Fibroblast of skin of right quadriceps (primary cell): ENCODE results near the gene SPATA31E1.
A peak's percentile ranks its signal among the peaks of the same experiment; 100 is the strongest.
"Not testable (repeated sequence)": the region's sequence is repeated elsewhere in the genome, so short reads cannot be mapped to it uniquely, and the experiment has no call there.

Experiments
- DNase-seq: peaks from one replicate; pipeline ENCODE4 v3.0.0-alpha.2; 2013

Gene SPATA31E1

GRCh38 chr9:87886933-87887505, 4.3 kb downstream of the SPATA31E1 start:
- no peak for DNase-seq

DNA sequence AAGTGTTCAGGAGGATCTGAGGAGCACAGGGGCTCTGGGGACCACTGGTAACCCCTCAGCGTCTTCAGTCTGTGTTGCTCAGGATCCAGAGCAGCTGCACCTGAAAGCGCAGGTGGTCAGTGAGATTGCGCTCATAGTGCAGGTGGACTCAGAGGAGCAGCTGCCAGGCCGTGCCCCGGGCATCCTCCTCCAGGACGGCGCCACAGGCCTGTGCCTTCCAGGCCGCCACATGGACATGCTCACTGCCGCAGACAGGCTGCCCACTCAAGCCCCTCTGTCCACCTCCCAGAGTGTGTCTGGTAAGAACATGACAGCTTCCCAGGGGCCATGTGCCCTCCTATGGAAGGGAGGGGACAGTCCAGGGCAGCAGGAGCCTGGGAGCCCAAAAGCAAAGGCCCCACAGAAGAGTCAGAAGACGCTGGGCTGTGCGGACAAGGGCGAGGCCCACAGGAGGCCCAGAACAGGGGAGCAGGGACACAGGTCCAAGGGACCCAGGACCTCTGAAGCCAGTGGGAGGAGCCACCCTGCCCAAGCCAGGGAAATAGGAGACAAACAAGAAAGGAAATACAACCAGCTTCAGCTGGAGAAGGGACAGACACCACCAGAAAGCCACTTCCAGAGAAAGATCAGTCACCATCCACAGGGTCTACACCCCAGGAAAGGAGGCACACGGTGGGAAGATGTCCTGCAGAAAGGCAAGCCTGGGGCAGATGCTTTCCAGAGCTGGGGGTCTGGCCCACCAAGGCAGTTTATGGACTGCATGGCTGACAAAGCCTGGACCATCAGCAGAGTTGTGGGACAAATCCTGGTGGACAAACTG, 5.2 kb downstream of the SPATA31E1 start:
- DNase-seq, result no peak

DNA sequence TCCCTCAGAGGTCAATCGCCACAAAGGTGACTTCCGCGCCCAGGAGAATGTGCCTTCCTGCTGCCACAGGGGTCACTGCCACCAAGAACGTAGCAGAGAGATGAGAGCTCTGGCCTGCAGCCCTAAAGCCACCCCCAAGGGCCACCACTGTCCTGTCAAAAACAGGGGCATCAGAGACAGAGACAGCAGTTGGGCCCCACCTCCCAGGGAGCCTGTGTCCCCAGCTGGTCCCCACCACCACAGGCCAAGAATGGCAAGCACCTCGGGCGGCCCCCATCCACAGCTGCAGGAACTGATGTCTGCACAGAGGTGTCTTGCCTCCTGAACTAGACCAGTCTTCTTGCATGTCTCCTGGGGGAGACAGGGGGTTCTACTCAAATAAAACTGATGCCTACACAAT, 5.8 kb downstream of the SPATA31E1 start:
- no peak for DNase-seq

- no peak for DNase-seq
Measured at GRCh38 chr9:87889065-87889881, 6.6 kb downstream of the SPATA31E1 start.

DNA sequence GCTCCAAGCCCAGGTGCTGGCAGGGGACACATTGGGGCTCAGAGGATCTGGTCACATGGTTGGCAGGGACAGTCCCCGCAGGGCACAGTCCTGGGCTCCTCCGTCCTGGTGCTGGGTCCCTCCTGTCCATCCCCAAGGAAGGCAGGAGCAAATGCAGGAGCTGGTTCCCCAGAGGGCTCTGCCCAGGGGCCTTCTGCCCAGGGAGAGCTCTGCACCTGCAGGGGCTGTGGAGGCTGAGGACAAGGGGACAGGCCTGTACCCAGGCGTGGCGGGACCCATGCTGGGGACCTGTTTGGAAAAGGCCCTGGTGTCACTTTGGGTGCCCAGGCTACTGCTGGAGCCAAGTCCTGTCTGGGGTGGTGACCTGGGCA, 7.2 kb downstream of the SPATA31E1 start:
- no peak for DNase-seq

DNA sequence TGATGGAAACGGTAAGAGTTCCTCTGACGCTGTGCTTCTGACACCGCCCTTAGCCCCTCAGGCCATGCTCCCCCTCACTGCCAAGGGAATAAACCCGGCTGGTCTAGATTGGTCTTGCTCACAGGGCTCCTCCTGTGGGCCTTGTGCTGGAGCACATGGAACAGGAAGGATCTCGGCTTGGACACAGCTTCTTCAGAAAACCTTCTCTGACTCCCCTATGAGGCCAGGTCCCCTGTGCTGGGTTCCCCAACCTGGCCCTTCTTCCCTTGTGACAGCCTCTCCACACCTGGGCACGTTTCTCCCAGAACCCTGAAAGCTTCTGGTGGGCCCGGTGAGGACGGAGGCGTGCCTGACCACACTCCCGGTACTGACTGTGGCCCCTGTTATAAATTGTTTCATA, 8.2 kb downstream of the SPATA31E1 start:
- no peak for DNase-seq

DNA sequence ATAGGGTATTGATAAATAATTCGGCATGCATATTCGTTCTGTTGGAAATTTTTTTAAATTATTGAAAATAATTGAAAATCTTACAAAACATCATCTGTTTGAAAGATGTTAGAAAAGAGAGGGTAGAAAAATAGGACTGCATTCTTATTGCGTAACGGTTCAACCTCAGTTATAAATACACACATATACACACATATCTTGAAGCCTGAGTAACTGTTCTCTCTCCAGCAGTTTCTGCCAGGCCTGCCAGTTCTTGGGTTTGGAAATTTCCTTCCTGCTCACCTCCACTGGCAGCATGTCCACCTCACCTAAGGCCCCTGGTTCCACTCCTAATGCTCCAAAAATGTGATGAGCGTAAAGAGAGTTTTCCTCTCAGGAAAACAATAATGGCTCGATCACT, 9.1 kb downstream of the SPATA31E1 start:
- no peak for DNase-seq

- DNase-seq, result no peak
Measured at GRCh38 chr9:87892956-87893355, 10.3 kb downstream of the SPATA31E1 start.

- no peak for DNase-seq
Measured at GRCh38 chr9:87894998-87895625, 12.4 kb downstream of the SPATA31E1 start.

- no peak for DNase-seq
Measured at GRCh38 chr9:87896891-87897290, 14.2 kb downstream of the SPATA31E1 start.

GRCh38 chr9:87898151-87898550, 15.5 kb downstream of the SPATA31E1 start:
- DNase-seq, result peak; percentile 23

DNA sequence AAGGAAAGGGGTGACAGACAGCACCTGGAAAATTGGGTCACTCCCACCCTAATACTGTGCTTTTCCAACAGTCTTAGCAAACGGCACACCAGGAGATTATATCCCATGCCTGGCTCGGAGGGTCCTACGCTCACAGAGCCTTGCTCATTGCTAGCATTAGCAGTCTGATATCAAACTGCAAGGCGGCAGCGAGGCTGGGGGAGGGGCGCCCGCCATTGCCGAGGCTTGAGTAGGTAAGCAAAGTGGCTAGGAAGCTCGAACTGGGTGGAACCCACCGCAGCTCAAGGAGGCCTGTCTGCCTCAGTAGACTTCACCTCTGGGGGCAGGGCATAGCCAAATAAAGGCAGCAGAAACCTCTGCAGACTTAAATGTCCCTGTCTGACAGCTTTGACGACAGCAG, 19.7 kb downstream of the SPATA31E1 start:
- DNase-seq, result not testable (repeated sequence)

DNA sequence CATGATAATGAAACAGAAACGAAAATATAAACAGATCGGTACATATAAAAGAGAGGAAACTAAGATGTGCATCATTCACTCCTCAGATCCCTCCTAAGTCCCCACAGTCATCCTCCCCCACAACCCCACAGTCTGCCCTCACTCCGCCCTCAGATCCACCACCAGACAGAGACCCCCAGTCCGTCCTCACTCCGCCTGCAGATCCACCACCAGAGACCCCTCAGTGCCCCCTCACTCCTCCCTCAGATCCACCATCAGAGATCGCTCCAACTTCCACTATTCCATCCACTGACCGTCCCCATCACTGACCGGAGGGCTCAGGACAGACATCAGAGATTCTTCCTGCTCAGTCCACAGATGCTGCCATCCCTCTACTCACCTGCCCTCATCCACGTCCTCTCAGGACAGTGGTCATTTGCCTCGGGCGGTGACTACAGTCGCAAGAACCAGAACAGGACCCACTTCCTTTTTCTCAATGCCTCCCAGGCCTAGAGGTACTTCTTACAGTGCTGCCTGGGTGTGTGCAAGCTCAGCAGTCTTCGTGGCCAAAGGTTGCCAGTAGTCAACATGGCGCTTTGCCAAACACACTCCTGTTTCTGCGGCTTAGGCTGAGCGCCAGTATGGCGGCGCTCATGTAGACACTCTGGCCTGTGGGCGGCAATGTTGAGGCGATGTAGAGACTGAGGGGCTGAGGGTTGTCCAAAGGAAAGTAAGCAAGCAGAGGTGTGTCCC, 26.8 kb downstream of the SPATA31E1 start:
- DNase-seq, result no peak

DNA sequence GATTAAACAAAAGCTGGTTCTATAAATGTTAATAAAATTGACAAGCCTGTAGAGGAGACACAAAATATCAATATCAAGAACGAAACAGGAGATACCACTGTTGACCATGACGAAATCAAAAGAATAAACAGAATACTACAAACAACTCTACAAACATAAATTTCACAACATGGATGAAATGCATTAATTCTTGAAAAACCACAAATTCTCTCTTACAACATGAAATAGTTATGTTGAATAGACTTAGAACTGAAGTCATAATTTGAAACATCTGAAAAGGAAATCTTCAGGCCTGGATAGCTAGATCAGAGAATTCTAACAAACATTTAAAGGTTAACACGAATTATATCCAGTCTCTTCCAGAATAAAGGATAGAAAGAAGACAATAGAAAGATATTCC, 28.1 kb downstream of the SPATA31E1 start:
- DNase-seq, result peak; percentile 21

DNA sequence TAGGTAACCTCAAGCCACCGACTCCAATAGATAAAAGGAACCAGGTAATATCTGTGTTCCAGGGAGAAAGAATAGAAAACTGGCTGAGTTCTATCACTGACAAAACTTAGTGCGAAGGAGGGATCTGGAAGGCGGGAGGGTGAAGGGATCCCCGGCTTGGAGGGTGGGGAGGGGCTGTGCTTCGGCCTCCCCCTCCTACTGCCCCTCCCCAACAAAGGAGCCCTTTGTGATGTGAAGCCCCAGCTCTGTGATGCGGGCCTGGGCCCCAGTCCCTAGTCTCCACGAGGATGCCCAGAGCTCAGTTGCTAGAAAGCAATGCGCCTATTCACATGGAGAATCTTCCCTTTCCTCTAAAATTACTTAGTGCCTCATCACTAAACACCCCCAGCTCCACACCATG, 35.0 kb downstream of the SPATA31E1 start, which contains the start of gene SPATA31C1:
SPATA31C1 (plus strand) TSS at position 301 of the 400 bp plus-strand sequence.
- DNase-seq, result not testable (repeated sequence)

DNA sequence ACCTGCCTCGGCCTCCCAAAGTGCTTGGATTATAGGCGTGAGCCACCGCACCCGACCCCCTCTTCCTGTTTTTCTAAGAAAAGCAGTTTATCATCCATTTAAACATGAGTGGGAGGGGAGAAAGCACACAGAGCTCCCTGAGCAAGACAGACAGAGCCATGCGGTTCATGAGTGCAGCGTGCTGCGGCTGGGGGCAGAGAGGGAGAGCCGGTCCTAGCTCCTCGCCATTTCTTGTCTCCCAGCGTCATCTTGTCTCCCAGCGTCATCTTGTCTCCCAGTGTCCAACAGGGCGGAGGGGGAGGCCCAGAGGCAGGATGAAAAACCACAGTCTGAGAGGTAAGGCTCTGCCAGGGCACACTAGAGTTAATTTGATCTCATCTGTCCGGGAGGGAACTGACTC, 36.3 kb downstream of the SPATA31E1 start:
- not testable (repeated sequence) for DNase-seq

GRCh38 chr9:87921561-87921960, 38.9 kb downstream of the SPATA31E1 start:
- not testable (repeated sequence) for DNase-seq

DNA sequence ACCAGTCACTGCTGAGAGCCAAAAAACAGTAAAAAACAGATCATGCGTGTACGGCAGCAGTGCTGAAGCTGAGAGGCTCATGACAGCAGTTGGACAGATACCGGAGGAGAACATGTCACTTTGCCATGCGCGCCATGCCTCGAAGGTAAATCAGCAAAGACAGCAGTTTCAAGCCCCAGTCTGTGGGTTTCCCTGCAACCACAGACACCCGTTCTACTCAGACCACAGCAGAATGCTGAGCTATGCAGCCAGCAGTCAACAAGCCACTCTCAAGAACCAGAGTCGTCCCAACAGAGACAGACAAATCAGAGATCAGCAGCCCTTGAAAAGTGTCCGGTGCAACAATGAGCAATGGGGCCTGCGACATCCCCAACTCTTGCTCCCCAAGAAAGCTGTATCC, 40.3 kb downstream of the SPATA31E1 start:
- DNase-seq, result not testable (repeated sequence)

DNA sequence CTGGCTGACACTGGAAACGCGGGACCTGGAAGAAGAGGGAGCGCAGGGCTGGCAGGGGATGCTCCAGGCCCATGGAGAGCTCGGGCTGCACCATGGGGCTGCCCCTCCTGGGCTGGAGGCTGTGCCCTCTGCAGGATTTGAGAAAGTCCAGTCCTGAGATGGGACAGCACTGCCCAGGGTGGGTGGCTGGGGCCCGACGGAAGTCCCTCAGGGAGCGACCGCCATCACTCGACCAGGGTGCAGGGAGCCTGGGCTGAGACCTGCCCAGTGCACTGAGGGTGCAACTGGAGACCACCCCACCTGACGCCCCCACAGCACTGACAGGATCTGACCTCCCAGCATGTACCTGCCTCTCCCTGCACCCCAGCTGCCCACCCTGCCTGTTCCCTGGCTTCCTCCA, 42.2 kb downstream of the SPATA31E1 start:
- not testable (repeated sequence) for DNase-seq

DNA sequence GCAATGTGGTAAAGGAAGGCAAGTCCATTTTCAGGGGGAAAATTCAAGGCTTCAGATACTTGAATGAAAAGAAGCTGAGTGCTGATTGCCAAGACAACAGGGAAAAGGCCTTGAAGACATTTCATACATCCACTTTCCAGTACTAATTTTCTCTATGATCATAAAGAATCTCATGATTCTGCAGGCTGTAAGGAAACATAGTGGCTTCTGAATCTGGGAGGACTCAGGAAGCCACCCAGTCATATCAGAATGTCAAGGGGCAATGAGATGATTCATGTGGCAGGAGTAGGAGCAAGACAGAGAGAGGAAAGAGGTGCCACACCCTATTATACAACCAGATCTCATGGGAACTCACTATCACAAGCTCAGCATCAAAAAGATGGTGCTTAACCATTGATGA, 46.5 kb downstream of the SPATA31E1 start:
- not testable (repeated sequence) for DNase-seq

- not testable (repeated sequence) for DNase-seq
Measured at GRCh38 chr9:87934444-87934843, 51.8 kb downstream of the SPATA31E1 start.

GRCh38 chr9:87937352-87937751, 54.7 kb downstream of the SPATA31E1 start:
- DNase-seq, result not testable (repeated sequence)
